KOPT-K1 (cell line): ENCODE results near the gene LBX1.

ENCODE experiments used
- H3K27ac ChIP-seq: fragments of 200-600 bp; sonication (generic); 2 replicates; pipeline ENCODE4 v1.5.1; 2016; ENCODE audit warnings: antibody characterized with exemption, mild to moderate bottlenecking, low read depth, low read length; ENCODE audit not compliant: poor library complexity, severe bottlenecking
- H3K36me3 ChIP-seq: fragments of 200-600 bp; sonication (generic); 2 replicates; pipeline ENCODE4 v1.5.1; 2017; ENCODE audit warnings: antibody characterized with exemption, mild to moderate bottlenecking, low read length, moderate library complexity; ENCODE audit not compliant: insufficient read depth
- H3K9me3 ChIP-seq: fragments of 200-600 bp; sonication (generic); 2 replicates; pipeline ENCODE4 v1.5.1; 2017; ENCODE audit warnings: antibody characterized with exemption, low read length, mild to moderate bottlenecking; ENCODE audit not compliant: insufficient read depth, poor library complexity, severe bottlenecking

The LBX1 gene

DNA sequence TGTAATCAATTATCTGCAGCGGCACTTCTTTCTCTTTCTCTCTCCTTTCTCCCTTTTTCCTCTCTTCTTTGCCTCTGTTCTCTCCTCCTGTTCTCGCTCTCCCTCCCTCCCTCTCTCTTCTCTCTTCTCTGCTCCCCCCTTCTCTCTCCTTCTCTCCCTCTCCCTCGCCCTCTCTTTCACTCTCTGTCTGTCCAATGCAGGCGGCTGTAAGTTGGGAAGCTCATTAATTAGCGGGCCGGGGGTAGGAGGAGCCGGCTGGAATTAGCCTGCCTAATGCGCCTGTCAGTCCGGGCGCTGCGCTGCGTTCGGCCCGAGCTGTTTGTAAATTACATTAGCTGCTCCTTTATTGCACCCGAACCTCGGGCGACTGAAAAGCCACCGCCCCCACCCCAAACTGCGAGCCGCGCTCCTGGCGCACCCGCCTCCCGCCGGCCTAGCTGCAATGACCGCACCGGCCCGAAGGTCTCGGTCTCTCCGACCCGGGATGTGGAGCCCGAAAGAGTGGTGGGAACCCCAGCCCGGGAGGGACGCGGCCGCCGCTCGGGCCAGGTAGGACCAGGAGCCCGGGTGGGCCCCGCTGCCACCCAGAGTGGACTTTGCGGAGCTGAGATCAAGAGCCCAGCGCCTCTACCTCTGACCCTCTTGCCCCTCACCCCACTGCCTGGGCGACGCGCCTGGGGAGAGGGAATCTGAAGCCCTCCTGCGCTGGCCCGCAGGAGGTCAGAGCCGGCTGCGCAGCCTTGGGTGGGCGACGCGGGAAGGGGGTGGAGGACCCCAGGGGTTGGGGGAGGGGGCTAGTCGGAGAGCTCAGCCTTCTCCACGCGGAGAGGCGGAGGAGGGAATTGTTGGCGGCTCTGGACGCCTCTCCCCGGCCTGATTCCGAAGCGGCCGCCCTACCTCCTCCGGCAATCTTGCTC lies at the start of gene LBX1:
Gene LBX1 (minus strand): TSS at position 198 of the 917 bp plus-strand sequence. CDS start 648 bp downstream, outside the sequence.
- H3K27ac ChIP-seq, result no peak within 1 kb of the TSS

GRCh38 chr10:101273741-101274140 lies 44.5 kb upstream of the LBX1 start:
- no peak overlapping the region for H3K27ac ChIP-seq
- H3K9me3 ChIP-seq, result no peaks in the 10 kb centered on the region
- no peaks in the 10 kb centered on the region for H3K36me3 ChIP-seq

More for the DNA sequence above, at the start of gene LBX1:
- Histone ChIP-seq H3K36me3 (no peaks in the 10 kb centered on the region), H3K9me3 (no peaks in the 10 kb centered on the region)

DNA sequence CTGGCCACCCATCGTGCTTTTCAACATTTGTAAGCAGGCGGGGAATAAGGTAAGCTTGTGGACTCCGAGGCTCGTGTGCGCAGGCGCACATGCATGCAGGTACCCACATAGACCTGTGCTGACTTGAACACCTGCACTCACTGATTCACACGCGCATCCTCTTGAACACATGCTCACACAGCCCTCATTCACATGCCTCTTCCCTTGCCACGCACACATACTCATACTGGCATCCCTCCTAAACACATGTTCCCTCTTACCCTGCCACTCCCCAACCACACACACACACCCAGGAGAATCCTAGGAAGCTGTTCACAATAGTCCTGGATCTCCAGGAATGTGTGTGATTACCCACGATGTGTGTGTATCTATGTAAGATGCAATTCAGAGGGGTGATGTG lies 44.1 kb upstream of the LBX1 start:
- Histone ChIP-seq H3K36me3 (no peaks in the 10 kb centered on the region), H3K9me3 (no peaks in the 10 kb centered on the region), H3K27ac (no peak overlapping the region)

DNA sequence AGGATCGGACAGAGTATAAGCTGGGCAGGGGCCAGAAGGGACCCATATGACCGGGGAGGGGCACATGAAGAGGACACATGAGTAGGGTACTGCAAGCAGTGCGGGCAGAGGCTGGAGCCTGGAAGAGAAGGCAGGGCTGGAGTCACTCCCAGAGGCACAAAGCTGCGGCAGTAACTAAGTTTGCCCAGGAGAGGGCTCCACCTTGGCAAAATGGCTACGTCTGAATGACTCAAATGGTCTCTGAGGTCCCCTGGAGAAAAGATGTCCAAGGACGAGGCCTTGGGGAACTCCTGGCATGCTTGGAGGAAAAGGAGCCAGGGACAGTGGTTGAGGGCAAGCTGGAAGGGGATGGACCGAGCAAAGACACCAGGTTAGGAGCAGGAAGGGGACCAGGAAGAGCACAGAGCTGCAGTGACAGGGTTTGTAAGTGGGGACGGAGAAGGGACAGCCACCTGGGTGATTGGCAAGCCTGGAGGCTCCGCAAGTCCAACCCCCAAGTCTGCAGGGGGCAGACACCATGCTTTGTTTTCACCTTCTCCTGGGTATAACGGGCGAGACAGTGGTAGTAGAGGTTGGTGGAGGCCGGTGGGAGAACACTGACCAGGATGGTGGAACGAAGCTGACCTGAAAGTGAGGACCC lies 43.1 kb upstream of the LBX1 start:
- Histone ChIP-seq H3K36me3 (no peaks in the 10 kb centered on the region), H3K9me3 (no peaks in the 10 kb centered on the region), H3K27ac (no peak overlapping the region)

- Histone ChIP-seq H3K9me3 (no peaks in the 10 kb centered on the region), H3K36me3 (no peaks in the 10 kb centered on the region), H3K27ac (no peak overlapping the region)
These were observed 41.5 kb upstream of the LBX1 start for GRCh38 chr10:101270763-101271162.

DNA sequence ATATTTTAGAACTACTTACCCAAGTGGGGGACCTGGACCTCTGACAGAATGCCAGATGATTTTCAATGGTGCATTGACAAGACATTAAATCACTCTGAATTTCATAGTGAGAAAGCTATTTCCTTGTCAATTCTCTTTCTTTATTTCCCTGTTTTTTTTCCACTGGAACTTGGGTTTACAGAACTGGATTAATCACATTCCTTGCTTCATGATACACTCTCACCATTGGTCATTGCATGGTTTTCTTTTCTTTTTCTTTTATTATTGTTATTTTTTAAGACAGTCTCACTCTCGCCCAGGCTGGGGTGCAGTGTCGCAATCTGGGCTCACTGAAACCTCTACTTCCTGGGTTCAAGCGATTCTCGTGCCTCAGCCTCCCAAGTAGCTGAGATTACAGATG lies 38.5 kb upstream of the LBX1 start:
- H3K27ac ChIP-seq, result no peak overlapping the region
- H3K9me3 ChIP-seq, result no peaks in the 10 kb centered on the region
- no peaks in the 10 kb centered on the region for H3K36me3 ChIP-seq

DNA sequence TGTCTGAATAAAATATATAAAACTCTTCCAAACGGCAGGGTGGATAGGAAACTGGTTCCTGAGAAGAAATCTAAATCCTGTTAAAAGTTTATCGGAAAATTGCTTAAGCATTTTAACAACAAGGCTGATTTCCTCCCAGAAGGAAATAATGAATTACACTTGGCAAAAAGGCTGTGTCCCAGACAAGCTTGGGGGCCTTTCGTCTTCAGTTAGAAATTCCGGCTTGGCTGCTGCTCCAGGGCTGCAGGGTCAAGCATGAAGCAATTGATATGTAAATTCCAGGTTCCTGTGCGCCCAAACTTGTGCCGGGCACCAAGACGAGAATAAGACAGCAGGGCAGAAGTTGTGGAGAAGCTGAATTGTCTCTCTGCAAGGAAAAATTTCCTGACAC lies 38.0 kb upstream of the LBX1 start:
- H3K36me3 ChIP-seq, result no peaks in the 10 kb centered on the region
- no peaks in the 10 kb centered on the region for H3K9me3 ChIP-seq
- no peak overlapping the region for H3K27ac ChIP-seq

- H3K9me3 ChIP-seq, result no peaks in the 10 kb centered on the region
These were observed 37.4 kb upstream of the LBX1 start for GRCh38 chr10:101266381-101267289.

GRCh38 chr10:101263150-101263752 lies 34.0 kb upstream of the LBX1 start:
- Histone ChIP-seq H3K9me3 (peaks cover 2% of the 10 kb centered on the region), H3K27ac (no peak overlapping the region), H3K36me3 (no peaks in the 10 kb centered on the region)

More at GRCh38 chr10:101266381-101267289, 37.4 kb upstream of the LBX1 start:
- H3K36me3 ChIP-seq, result no peaks in the 10 kb centered on the region
- no peak overlapping the region for H3K27ac ChIP-seq

GRCh38 chr10:101262147-101262546 lies 32.9 kb upstream of the LBX1 start:
- Histone ChIP-seq H3K27ac (no peak overlapping the region), H3K9me3 (peaks cover 5% of the 10 kb centered on the region), H3K36me3 (no peaks in the 10 kb centered on the region)

- peaks cover 5% of the 10 kb centered on the region for H3K9me3 ChIP-seq
- no peak overlapping the region for H3K27ac ChIP-seq
- no peaks in the 10 kb centered on the region for H3K36me3 ChIP-seq
These were observed 32.4 kb upstream of the LBX1 start for GRCh38 chr10:101261702-101262101.

- H3K27ac ChIP-seq, result no peak overlapping the region
- H3K36me3 ChIP-seq, result no peaks in the 10 kb centered on the region
- peaks cover 5% of the 10 kb centered on the region for H3K9me3 ChIP-seq
These were observed 31.7 kb upstream of the LBX1 start for GRCh38 chr10:101260764-101261481.

DNA sequence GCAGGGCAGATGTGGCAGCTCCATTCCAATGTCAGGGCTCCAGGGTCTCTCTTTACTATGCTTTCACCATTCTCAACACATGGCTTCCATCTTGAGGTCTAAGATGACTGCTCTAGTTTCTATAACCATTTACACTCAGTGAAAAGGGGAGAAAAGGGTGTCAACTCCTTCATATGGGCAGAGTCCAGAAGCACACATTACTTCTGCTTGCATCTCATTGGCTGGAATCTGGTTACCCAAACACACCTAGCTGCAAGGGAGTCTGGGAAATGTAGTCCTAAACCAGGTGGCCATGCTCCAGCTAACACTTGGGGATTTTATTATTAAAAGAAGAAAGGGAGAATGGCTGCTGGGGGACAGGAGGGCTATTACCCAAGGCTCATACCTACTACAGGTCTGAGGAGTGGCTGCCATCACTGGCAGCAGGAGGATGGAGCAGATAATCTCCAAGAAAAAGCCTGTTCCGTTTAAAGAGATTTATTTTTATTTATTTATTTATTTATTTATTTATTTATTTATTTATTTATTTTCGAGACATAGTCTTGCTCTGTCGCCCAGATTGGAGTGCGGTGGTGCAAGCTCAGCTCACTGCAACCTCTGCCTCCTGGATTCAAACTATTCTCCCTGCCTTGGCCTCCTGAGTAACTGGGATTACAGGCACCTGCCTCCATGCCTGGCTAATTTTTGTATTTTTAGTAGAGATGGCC lies 29.1 kb upstream of the LBX1 start:
- H3K36me3 ChIP-seq, result no peaks in the 10 kb centered on the region
- H3K9me3 ChIP-seq, result peaks cover 5% of the 10 kb centered on the region
- H3K27ac ChIP-seq, result no peak overlapping the region
